Astrocyte of the cerebellum (primary cell): ENCODE measurements around the gene ASB2.
A peak's percentile ranks its signal among the peaks of the same experiment; 100 is the strongest.

Experiments
- DNase-seq: peaks from one replicate; pipeline ENCODE4 v3.0.0-alpha.2; 2011; ENCODE audit warnings: low read depth
- H3K4me3 ChIP-seq: 2 replicates; pipeline ENCODE4 v1.5.1; 2011; ENCODE audit warnings: mild to moderate bottlenecking, low read depth, low read length, moderate library complexity
- in situ Hi-C: cut with HindIII; loops from 2 replicates; pipeline ENCODE4 v1.10.0; 2017; ENCODE audit warnings: low sequenced_read_pairs
- TF ChIP-seq, protein P1 (sequence below): IDR thresholded peaks from 2 replicates; pipeline ENCODE4 v1.5.1; 2012; ENCODE audit warnings: low read length, low read depth, moderate library complexity, mild to moderate bottlenecking; ENCODE audit errors: missing control alignments

The ASB2 gene

DNA sequence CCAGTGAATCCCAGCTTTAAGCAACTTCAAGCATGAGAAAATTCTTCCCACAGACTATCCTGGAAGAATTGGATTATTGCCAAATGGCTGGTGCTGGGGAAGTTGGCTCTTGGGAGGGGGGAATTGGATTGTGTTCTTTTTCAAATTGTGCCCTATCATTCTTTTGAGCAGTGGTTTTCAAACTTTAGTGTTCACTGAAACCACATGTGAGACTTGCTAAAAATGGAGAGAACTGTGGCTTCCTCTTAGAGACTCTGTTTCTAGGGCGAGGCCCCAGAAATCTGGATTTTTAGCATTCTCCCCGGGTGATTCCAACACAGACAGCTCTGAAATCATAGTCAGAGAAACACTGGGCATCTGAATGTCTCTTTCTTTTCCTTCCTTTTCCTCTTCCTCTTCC, 35.4 kb upstream of the ASB2 start:
- no peak for DNase-seq
- TF ChIP-seq, protein P1, sequence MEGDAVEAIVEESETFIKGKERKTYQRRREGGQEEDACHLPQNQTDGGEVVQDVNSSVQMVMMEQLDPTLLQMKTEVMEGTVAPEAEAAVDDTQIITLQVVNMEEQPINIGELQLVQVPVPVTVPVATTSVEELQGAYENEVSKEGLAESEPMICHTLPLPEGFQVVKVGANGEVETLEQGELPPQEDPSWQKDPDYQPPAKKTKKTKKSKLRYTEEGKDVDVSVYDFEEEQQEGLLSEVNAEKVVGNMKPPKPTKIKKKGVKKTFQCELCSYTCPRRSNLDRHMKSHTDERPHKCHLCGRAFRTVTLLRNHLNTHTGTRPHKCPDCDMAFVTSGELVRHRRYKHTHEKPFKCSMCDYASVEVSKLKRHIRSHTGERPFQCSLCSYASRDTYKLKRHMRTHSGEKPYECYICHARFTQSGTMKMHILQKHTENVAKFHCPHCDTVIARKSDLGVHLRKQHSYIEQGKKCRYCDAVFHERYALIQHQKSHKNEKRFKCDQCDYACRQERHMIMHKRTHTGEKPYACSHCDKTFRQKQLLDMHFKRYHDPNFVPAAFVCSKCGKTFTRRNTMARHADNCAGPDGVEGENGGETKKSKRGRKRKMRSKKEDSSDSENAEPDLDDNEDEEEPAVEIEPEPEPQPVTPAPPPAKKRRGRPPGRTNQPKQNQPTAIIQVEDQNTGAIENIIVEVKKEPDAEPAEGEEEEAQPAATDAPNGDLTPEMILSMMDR, result no peak
- in situ Hi-C loops, result no loop called here
- no peak overlapping the region for H3K4me3 ChIP-seq

DNA sequence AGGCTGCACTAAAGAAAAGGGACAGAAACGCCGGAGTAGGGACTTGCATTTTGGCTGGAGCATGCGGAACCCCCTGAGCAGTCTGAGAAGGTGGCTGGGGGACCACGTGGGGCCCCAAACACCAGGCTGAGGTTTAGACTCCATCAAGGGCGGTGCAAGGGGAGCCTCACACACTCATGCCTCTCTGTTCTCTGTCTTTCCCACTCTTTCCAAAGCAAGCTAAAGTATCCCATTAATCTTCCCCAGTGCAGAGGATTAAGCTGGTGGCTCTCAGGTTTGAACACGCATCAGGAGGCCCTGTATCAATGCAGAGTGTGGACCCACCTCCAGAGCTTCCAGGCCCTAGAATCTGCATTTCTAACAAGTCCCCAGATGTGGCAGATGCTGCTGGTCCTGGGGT, 34.3 kb upstream of the ASB2 start:
- no peak overlapping the region for H3K4me3 ChIP-seq
- TF ChIP-seq, protein P1, result no peak
- DNase-seq, result no peak
- in situ Hi-C loops, result no loop called here

DNA sequence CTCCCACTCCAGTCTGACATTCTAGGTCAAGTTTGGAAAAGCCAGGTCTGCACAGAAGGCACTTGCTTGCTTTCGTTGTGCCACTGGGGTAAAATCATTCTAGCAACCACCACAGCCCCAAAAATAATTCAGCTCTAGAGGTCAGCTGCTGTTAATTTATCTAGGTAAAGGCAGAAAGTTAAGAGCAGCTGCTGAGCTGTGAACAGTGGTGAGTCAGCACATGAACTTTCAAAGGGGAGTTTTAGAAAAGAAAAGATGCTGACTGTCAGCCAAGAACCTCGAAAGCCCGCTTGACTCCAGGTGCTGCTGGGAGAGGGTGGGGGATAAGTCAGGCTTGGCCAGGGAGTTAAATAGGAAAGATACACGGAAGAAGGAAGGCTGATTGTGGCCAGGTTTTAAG, 33.4 kb upstream of the ASB2 start:
- no peak overlapping the region for H3K4me3 ChIP-seq
- in situ Hi-C loops, result no loop called here
- peak; percentile 73 for DNase-seq
- TF ChIP-seq, protein P1, result no peak

DNA sequence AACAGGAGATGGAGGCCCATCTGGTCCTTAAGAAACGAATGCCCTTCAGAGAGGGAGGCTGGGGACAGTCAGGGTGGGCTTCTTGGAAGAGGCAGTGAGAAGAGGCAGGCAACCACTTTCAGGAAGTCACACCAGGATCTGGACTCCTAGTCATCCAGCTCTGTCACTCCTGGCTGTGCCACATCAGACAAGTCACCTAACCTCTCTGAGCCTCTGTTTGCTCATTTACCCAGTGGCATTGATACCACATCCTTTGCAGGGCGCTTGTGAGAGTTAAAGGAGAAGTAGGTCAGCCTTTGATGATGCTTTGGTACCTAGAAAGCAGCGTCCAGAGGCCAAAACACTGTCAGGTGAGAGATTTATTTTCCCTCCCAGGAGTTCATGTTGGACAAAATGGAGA, 31.9 kb upstream of the ASB2 start:
- no peak for DNase-seq

DNA sequence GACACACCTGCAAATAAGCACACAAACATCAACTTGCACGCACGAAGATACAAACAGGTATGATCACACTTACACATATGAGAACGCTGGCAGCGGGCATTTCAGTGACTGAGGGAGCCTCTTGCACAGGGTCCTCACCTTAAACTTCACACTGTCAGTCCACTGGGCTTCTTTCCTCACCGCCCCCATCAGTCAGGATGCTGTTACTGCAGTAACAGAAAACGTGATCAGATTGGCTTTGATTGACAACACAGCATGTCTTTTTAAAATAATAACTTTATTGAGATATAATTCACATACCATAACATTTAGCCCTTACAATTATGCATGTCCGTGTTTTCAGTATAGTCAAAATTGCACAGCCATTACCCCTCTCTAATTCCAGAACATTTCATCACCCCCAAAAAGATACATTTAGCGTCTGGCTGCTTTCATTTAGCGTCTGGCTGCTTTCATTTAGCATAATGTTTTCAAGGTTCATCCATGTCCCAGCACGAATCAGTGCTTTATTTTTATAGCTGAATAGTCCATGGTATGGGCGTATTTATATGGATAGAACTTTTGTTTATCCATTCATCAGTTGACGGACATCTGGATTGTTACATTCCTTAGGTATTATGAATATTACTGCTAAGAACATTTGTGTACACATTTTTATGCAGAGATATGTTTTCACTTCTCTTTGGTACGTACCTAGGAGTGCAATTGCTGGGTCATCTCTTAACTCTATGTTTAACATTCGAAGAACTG, 29.1 kb upstream of the ASB2 start:
- DNase-seq, result no peak
- H3K4me3 ChIP-seq, result no peak overlapping the region
- TF ChIP-seq, protein P1, result peak; percentile 53
- in situ Hi-C loops, result no loop called here

More for the DNA sequence above, 31.9 kb upstream of the ASB2 start:
- TF ChIP-seq, protein P1, result no peak
- H3K4me3 ChIP-seq, result no peak overlapping the region
- in situ Hi-C loops, result no loop called here

DNA sequence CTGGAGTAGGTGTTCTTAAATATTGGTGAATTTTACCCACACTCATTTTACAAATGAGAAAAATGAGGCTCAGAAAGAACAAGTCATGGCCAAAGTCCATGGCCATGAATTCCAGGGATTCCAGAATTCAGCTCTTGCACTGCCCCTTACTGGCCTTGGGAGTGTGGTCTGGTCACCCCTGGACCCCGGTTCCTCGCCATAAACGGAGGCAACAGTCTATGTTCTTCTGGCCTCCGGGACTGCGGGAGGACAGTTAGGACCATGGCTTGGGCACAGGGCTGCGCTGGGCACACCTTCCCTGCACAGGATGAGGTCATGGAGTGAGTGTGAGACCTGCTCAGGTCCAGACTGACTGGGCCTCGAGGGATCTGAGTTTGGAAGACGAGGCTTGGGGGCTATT, 27.6 kb upstream of the ASB2 start:
- no peak overlapping the region for H3K4me3 ChIP-seq
- in situ Hi-C loops, result no loop called here
- DNase-seq, result no peak
- TF ChIP-seq, protein P1, result no peak
